ENCODE measurements around the gene FGGY.
"Not testable (repeated sequence)": the region's sequence is repeated elsewhere in the genome, so short reads cannot be mapped to it uniquely, and the experiment has no call there.

The FGGY gene

DNA sequence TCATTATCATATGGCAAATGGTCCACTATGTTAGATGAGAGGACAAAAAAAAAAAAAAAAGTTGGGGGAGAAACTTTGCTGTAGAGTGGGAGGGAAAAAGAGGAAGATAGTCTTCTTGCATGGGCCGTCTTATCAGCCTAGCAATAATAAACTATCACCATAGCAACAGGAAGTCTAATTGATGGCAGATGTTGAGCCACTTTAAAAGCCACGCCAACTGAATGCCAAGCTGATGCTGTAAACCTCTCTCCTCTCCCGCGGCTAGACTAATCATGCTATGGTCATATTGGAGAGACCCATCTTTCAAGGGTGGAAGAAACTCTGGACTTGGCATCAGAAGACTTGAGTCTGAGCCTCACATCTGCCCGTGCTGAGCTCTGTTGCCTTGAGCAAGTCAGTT is 395.7 kb downstream of the FGGY start:
- DNase-seq: no peak

DNA sequence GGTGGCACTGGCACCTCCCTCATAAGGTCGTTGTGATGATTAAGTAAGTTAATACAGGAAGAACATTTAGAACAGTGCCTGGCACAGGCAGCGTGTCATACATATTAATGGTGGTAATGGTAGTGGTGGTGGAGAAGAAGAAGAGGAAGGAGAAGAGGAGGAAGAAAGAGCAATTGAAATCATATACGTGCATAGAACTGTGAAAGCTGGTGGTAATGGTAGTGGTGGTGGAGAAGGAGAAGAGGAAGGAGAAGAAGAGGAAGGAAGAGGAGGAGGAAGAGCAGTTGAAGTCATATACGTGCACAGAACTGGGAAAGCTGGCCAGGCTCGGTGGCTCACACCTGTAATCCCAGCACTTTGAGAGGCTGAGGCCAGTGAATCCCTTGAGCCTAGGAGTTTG is 396.5 kb downstream of the FGGY start:
- DNase-seq: no peak

DNA sequence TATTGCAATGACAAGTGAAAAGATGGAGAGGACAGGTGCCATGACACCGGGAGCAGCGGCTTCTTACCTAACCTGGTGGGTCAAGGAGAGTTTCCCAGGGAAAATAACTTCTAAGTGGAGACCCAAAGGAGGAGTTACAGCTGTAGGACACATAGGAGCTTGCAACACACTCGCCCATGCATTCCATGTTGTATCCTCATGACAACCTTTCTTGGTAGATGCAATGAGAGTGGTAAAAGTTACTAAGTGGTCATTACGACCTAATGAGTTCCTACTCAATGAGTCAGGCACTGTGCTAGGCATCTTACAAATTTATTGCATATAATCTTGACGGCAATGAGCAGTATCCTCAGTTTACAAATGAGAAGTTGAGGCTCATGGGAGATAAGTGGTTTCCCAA is 398.4 kb downstream of the FGGY start:
- DNase-seq: no peak

DNA sequence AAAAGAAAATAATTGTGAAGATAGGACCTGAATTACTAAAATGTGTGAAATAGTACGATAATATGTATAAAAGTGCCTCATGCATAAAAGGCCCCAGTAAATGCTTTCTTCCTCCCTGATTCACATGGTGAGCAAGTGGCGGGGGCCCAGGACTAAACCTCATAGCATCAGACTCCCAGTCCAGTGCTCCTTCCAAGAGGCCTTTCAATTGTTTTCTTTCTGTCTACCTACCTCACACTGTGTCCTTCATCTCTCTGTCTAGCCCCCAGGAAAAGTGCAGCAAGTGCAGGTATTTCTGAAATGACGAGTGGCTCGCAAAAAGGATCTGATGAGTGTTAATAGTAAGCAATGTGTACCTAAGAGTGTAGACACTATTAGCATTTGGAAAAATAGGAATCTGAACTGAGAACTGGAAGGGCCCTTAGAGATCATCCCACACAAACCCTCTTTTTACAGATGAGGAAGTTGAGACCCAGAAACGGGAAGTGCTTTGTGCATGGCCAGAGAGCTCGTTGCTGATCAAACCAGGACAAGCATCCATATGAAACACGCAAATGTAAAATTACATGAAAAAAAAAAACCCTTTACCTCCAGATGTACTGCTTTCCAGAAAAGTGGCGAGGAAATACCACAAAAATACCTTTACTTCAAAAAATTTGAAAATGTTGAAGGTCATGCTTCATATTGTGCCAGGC is 399.7 kb downstream of the FGGY start:
- DNase-seq: no peak

DNA sequence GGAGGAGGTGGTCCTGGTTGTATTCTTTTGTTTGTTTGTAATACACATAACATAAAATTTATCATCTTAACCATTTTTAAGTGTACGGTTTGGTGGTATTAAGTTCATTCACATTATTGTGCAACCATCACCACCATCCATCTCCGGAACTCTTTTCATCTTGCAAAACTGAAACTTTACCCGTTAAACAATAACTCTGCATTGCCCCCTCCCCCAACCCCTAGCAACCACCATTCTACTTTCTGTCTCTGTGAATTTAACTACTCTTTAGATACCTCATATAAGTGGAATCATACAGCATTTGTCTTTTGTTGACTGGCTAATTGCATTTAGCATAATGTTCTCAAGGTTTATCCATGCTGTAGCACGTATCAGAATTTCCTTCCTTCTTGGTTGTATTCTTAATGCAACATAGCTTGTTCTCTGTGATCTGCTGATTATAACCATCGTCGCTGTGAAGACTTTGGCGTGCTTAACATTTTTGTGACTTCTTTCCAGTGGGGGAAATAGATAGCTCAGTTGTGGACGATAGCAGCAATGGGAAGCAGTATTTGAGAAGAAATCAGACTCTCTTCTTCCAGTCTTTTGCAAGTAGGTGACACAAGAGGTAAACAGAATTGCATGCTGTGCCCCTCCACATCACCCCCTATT is 400.4 kb downstream of the FGGY start:
- DNase-seq: no peak

DNA sequence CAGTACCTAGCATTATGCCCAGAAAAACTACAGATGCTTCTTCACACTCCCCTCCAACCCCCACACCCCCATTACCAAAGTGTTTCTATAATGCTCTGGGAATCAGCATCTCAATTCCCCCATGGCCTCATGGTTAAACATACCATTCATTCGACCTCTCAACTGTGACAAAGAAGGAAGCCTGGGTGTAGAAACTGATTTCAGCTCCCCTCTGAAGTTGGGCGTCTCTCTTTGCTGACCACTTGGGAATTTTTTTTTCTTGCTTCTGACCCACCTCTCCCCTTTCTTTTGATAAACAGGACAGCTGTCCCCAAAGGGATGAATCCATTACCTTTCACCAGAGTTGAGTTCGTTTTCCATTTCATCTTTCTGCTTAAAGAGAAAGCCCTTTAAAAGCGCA is 401.5 kb downstream of the FGGY start:
- DNase-seq: no peak

DNA sequence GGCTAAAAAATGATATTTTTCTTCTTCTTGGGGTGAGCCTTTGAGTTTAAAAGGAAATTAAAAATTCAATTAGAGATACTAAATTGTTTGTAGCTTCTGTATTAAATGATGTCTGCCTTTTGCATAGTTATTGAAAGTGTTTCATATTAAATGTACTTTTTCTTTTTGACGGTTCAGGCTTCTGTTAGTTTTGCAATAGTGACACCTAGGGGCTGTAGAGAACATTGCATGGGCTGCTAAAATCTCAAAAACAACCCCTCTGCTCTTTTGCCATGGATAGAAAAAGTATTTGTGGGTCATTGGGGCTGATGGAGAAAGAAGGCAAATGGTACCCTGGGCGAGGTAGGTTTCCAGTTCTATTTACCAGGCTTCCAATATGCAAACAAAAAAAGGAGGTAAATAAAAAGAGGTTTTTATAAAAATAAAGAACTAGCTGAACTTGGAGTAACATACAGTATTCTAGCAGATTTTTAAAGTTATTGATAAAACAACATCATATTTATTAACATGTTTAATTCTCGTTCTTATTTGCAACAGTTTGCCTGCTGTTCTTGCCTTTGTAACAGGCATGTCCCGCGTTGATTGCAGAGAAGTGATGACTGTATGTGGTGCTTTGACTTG is 402.4 kb downstream of the FGGY start:
- no peak for DNase-seq

DNA sequence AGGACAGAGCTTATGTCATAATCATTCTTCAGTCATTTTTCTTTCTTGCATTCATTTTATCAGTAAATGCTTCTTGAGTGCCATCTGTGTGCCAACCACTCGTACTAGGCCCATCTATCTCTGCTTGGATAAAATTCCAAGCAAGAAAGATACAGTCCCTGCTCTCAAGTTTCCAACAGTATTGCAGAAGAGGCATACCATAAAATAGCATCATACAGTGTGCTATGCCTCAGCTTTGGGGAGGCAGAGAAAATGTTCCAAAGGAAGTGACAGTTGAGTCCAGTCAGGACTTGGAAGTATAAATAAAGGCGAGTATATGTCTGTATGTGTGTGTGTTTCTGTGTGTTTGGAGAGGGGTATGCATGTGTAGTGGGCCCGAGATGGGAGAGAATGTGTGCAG is 404.5 kb downstream of the FGGY start:
- DNase-seq: no peak

DNA sequence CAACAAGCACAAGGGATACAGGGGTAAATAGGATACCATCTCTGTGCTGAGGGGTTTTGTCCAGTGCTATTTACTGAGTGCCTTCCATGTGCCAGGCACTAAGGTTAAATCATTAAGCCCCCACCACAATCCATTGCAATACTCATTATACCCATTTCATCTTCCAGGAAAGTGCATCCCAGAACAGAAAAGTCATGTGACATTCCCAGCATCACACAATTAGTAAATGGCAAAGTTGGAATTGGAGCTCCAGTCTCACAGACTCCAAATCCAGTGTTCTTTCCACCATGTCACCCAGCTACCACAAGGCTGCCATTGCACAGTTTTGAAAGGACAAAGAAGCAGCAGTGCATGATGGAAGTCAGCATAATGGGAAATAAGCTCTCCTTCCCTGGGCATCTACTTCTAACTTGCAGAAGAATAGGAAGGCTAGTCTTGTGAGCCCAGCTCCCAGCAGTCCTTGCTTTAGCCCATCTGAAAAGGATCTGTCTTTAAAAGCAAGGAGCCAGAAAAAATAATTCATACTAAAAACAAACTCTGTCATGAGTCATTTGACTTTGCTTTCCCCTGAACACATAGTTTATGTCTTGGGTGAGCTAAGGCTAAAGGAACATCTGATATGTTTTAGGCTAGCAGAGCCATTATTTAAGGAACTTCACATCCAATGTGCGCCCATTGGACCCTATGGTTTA is 406.5 kb downstream of the FGGY start:
- no peak for DNase-seq

DNA sequence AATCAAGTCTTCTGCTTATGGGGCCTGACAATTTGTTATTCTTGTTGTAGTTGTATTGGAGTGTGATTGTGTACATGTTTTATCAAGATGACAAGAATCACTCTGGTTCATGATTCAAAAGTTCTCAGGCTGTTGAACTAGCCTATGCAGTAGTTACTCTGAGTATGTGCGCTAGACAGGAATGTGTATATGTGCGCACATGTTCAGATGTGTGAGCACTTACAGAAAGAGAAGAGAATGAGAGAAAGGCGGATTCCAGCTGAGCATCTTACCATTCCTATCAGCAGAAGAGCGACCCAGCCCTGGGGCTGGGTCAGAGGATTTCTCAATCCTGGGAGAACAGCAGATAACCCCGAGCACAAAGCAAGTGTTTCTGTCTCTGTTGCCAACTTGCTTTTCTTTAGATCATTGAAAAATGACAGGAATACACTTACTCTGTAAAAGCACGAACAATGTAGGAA is 407.1 kb downstream of the FGGY start:
- DNase-seq: no peak

DNA sequence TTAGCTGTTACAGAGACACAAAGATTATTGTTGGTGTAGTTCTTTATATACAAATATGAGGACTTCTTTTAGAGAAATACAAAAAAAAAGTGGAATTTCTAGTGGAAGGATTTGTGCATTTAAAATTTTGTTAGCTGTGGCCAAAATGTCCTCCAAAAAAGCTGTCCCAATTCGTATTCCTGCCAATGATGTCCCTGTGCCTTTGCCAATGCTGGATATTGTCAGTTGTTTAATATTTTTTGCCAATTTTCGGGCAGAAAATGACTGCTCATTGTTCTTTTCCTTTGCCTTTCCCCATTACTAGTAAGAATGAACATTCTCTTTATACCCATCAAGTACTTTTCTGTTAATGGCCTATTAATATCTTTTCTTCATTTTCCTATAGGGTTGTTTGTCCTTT is 407.8 kb downstream of the FGGY start:
- DNase-seq: no peak

DNA sequence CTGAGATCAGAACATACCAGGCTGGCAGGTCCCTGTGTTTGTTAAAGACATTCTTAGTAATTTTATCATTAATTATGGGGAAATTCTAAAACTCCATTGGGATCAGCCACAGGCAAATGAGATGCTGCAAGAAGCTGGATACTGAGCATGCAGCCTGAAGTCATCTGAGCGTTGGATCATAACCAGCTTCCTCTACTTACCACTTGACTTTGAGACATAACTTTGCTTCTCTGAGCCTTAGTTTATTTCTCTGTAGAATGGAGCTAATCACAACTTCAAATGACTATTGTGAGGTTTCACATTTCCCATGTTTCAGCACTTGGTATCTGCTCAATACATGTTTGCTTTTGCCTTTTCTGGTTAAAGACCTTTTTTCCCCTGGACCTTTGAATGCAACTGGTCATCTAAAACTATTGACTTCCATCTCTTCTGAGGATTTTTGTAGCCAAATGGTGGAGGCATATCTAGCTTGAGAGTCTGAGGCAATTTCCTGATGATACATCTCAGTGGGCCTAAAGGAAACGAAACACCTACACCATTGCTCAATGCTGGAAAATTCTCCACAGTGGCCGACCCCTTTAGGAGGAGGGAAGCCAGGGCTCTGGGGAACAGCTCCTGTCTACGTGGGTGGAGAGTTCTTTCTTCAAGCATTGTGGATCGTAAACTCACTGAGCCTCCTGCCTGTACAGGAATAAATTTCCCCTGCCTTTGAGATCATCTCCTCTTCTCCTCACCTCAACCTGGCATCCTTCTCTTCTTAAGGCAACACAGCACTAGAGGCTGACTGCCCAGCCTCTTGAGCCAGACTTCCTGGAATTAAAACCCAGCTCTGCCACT is 408.8 kb downstream of the FGGY start:
- DNase-seq: no peak

DNA sequence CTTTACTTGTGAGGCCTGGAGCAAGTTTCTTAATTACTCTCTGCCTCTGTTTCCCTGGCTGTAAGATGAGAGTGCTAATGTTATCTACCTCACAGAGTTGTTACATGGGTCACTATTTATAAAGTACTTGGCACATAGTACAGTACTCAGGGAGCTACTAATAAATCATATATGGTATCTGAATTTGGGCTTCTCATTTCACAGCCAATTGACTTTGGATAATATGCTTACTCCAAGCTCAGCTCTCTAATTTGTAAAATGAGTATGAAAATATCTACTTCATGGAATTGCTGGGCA is 409.4 kb downstream of the FGGY start:
- DNase-seq: no peak

DNA sequence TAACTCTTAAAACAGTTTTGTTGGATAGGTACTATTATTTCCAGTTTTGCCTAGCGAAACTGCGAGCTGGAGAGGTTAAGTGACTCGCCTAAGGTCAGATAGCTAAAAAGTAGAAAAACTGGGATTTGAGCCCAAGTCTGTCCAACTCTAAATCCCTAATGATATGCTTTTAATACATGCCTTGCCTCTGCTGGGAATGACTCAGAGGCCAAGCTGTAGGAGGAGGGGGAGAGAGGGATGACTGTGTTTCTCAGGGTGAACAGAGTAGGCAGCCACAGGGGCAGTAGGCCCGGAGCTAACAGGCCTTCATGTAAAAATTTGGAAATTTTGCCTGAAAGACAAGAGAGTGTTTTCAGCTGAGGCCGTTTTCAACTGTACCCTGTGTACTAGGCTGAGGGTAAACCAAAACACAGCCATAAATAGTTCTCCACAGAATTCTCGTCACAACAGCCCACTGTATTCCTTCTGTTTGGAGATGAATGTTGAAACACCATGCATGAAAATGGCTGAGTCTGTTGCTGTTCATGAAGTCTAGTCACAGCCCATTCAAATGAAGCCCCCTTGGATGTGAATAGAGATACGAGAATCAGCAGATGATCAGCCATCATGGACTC is 410.4 kb downstream of the FGGY start:
- no peak for DNase-seq

DNA sequence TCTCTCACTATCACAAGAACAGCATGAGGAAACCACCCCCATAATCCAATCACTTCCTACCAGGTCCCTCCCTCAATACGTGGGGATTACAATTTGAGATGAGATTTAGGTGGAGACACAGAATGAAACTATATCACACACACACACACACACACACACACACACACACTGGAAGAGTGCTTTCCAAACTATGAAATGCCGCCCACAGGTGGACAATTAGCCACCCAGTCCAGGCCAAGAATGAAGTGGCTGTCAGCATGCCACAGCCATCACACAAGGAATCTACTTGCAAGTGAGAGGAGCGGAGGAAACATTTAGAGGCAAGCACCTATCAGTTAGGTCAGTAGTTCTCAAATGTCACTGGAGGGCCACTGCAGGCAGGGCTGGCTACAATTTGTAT is 412.4 kb downstream of the FGGY start:
- DNase-seq: no peak

DNA sequence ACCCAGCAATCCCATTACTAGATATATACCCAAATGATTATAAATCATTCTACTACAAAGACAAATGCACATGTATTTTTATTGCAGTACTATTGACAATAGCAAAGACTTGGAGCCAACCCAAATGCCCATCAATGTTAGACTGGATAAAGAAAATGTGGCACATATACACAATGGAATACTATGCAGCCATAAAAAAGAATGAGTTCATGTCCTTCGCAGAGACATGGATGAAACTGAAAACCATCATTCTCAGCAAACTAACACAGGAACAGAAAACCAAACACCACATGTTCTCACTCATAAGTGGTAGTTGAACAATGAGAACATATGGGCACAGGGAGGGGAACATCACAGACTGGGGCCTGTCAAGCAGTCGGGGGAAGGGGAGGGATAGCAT is 414.0 kb downstream of the FGGY start:
- DNase-seq: not testable (repeated sequence)

DNA sequence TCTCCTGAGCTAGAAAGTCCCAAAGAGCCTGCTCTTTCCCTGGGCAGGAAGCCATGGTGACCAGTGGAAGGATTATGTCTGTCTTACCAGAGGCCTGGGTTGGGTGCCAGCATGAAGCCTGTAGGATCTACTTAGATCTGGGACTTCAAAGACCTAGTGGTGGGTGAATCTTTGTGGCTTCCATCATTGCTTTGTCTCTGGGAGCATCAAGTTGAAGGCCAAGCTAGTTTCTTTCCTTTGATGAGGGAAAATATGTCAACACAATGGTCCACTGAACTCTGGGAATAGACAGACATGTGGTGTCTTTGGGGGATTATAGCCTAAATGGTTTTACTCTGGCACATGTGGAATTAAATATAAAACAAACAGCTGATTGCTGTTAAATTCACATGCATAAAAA is 417.3 kb downstream of the FGGY start:
- no peak for DNase-seq

DNA sequence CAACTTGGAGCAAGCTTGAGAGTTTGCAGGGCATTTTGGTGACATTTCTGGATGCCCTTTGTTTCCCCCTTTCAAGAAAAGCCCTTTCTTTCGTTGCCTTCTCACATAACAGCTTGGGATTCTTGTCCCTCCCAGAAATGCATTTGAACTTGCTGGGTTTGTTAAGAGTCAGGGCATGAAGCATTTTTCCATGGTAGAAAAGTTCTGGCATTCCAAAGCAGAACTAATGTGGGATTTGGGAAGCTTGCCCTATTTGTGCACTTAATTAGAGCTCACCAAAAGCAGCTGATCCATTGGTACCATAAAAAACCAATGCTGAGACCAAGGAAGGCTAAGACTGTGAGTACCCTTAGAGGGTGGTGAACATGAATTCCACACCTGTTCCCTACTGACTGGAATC is 418.1 kb downstream of the FGGY start:
- no peak for DNase-seq

DNA sequence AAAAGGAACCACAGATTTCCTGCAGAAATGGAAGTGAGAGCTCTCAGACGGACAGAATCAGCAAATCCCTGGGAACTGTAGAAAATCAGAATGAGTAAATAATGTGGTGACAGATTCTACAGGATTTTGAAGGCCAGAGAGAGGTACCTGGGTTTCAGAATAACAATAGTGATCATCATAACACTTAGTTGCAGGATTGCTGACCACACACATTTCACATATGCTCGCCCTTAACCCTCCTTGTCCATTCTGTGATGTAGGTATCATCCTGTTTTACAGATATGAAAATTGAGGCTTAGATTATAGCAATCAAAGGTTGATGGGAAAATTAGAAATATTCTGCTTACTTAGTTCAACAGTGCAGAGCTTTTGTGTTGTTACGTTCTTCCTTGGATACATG is 419.9 kb downstream of the FGGY start:
- no peak for DNase-seq

DNA sequence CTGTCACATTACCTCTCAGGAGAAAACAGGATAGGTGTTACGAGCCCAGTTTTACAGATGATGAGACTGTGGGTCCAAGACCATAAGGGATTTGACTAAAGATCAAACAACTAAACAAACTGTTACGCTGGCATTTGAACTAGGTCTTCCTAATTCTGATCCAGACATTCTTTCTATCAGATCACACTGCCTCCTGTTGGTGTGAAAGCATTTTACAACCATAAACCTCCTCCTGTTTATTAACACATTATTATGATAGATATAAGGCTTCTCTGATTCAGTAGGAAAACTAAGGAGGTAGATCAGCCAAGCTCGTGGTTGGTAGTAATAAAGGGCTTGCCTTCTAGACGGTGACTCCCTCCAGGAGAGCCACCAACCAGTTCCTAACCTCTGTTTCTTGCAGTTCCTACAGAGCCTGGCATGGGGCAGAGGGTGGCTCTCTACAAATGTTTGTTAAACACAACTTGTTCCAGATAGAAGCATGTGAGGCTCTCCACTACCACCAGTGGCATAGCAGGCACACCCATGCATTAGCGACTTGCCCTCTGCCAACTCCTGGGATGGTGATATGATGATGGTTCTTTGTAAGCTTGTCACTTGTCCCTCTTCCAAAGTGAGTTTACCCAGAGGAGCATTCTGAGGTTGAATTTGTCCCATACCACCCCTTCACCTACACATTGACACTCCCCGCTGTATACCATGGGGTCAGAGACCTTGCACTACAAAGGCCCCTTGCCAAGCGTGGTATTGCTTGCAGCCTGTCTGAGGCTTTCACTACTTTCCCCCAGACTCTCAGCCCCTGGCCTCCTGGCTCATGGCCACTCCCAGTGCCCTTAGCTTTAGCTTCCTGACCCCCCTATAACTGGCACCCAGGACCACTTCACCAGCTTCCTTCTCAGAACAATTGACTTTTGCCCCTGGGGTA is 421.4 kb downstream of the FGGY start:
- no peak for DNase-seq

DNA sequence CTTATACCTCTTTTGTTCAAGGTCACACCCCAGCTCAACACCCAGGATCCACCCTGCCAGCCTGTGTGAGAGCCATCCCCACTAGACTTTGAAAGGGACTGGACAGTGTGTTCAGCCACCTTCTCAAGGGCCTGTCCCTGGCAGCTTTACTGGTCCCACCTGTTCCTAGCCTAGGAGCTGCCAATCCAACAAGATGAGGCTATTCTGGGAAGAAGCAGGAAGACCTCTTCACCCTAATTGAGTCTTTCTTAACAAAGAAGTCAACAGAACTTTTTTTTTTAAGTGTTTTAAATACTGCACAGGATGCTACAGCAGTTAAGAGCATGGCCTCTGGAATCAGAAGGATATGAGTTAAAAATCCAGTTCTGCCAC is 422.1 kb downstream of the FGGY start:
- DNase-seq: no peak

Measured in NCI-H2081 treated with DMSO at 0.1 percent for 48 hours (cell line).